Fibroblast of skin of left quadriceps (primary cell): ENCODE results near the gene VMP1.

Experiments used
- DNase-seq, 2 experiments: peaks; one replicate each; pipeline ENCODE4 v3.0.0-alpha.2; 2013; ENCODE audit warnings: low read depth in 2 of 2

Gene VMP1

DNA sequence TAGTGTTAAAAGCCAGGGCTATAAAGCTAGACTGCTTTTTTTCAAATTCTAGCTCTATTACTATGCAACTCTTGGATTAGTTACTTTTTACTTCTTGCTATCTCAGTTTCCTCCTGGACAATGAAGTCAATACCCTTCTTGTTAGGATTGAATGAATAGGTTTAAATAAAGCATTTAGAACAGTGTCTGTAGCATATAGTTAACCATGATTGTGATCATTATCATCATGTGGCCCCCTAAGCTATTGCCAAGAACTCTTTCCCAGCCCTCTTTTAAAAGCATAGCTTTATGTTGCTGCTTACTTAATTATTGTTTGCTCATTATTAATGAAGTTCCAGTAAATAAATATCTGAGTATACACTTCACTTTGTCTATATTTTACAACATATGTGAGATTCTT is 4.5 kb downstream of the VMP1 start:
- no peak for DNase-seq

DNA sequence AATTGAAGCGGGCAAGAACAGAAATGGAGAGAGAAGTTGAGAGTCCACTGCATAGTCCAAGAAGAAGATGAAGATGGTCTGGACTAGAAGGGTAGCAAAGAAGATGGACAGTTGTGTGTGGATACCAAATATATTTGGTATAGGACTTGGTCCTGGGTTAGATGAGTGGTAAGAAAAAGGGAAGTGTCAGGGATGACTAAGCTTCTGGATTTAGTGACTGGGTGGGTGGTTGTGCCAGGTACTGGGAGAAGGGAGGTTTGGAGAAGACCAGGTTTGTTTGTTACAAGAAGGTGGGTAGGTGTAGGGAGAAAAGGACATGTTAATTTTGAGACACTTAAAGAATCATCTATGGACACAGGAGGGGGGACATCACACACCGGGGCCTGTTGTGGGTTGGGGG is 5.4 kb downstream of the VMP1 start:
- no peak for DNase-seq

DNA sequence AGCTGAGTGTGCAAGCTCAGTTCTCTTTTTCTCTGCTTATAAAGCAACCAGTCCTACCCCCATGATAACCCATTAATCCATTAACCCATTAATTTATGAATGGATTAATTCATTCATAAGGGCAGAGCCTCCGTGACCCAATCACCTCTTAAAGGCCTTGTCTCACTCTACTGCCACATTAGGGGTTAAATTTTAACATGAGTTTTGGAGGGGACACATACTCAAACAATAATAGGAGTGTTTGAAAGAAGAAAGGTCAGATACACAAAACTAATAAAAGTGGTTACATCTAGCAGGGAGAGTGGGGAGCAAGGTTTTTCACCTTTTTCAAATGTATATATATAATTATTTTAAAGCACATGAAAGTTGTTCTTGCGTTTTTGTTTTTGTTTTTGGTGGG is 6.8 kb downstream of the VMP1 start:
- no peak for DNase-seq

GRCh38 chr17:59716427-59716826 is 9.0 kb downstream of the VMP1 start:
- no peak for DNase-seq

DNA sequence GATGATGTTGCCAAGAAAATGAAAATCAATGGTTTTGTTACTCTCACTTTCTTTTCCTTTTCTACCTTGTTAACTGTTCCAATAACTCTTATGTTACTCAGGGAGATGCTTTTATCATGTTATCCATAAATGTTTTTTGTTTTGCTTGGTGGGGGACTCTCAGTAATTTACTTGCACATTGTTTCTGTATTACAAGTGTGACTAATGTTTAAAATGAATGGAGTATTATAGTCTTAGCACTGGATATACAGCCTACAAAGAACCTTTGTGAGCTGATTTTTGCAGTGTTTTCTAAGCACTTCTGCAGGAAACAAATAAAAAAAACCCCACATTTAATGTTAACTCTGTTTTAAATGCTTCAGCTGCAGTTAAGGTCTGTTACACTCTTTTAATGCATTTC is 12.1 kb downstream of the VMP1 start:
- no peak for DNase-seq

DNA sequence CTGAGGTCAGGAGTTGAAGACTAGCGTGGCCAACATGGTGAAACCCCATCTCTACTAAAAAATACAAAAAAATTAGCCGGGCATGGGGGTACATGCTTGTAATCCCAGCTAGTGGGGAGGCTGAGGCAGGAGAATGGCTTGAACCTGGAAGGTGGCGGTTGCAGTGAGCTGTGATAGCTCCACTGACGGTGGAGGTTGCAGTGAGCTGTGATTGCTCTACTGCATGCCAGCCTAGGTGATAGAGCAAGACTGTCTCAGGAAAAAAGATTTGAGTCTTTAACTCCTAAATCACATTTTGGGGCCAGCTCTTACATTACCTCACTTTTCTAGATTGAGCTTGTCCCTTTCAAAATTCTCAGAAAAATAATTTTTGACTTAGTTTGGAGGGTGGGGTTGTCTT is 15.2 kb downstream of the VMP1 start:
- no peak for DNase-seq

DNA sequence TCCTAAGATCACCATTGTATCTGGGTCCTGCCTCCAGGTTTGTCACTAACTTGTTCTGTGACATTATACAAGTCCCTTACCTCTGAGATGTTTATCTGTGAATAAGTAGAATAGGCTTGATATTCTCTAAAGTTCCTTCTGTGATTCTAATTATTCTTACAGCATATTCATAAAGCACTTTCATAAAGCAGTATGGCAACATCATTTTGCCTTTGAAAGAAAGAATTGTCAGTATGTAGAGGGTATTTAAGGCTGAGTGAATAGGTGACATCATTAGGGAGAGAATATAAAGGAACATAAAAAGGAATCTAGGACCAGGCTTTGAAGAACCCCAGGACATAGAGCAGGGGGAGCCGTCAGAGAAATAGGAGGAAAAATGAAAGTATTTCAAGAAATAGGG is 15.6 kb downstream of the VMP1 start:
- no peak for DNase-seq

- no peak for DNase-seq
These were observed 16.2 kb downstream of the VMP1 start for GRCh38 chr17:59723607-59724006.

DNA sequence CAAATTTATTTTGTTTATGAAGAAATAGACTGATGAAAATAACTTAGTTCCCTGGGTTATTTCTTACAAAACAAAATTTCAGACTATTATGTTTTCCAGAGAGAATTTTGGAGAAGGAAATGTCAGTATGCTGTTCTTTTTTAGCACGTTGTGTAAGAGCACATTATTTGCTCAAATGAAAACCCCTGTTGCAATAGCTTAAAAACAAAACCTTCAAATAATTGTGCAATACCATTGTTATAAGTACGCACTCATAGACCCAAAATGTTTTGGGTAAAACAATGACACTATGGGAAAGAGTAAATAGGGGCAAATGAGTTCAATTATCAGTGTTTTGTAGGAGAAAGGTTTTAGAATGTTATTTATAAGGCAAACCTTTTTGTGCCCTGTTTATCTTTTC is 18.2 kb downstream of the VMP1 start:
- no peak for DNase-seq

GRCh38 chr17:59727817-59728533 is 20.5 kb downstream of the VMP1 start:
- no peak for DNase-seq

- no peak for DNase-seq
These were observed 22.9 kb downstream of the VMP1 start for GRCh38 chr17:59730268-59730834.

DNA sequence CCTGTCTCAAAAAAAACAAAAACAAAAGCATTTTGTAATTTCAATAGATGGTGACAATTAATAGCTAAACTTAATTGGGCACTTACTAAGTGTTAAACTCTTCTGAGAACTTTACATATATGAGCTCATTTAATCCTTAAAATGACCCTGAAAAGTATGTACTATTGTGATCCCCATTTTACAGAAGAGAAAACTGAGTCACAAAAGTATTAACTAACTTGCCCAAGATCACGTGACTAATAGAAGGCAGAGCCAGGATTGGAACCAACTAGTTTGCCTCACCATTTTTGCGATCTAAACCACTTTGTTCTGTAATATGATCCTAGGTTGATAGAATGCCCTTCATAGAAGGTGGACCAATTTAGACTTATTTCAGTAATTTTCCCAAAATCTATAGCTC is 26.2 kb downstream of the VMP1 start:
- no peak for DNase-seq

- DNase-seq, result no peak
These were observed 26.8 kb downstream of the VMP1 start for GRCh38 chr17:59734226-59734625.

DNA sequence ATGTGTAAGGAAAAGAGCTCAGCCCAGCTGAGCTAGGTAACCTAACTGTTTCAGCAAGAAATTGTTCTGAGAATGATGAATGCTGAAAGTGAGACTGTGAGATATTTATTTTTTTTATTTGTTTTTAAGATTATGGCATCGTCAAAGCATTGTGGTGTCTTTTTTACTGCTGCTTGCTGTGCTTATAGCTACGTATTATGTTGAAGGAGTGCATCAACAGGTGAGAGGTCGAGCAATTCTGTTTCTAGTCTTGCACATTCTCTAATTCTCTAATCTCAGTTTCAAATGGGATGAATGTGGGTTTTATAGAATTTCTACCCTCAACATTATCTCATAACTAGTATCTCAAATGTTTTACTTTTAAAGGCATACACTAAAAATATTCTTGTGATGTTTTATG is 29.9 kb downstream of the VMP1 start:
- no peak for DNase-seq

- no peak for DNase-seq
These were observed 36.4 kb downstream of the VMP1 start for GRCh38 chr17:59743842-59744241.

- DNase-seq, result no peak
These were observed 37.6 kb downstream of the VMP1 start for GRCh38 chr17:59745040-59745439.

- DNase-seq, result no peak
These were observed 39.5 kb downstream of the VMP1 start for GRCh38 chr17:59746849-59747445.

DNA sequence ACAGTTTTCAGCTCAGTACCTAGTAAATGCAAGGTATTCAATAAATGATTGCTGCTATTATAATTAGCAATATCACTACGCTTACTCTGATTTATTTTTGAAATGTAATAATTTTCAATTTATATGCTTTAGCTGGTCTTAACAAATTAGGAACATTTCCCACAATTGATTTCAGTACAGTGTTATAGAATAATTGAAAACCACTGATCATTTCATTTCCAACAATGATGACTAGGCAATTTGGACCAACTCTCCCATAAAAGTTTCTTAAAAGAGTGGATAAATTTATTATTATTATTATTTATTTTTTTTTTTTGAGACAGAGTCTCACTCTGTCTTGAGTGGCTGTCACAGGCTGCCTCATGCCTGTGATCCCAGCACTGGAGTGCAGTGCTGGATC is 41.1 kb downstream of the VMP1 start:
- no peak for DNase-seq

DNA sequence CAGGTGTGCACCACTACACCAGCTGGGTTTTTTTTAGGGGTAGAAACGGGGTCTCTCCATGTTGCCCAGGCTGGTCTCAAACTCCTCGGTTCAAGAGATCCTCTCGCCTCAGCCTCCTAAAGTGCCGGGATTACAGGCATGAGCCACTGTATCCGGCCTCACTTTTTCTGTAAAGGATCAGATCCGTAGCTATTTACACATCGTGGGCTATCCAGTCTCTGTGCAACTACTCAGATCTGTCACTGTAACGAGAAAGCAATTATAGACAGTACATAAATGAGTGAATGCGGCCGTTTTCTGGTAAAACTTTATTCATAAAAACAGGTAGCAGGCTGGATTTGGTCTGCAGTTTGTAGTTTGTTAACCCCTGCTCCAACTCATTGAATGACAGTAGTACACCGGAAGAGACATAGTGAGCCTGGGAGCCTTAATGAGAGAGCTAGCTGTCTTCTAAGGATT is 44.5 kb downstream of the VMP1 start:
- no peak for DNase-seq

GRCh38 chr17:59752446-59752845 is 45.0 kb downstream of the VMP1 start:
- no peak for DNase-seq

- DNase-seq, result no peak
These were observed 45.5 kb downstream of the VMP1 start for GRCh38 chr17:59752922-59753321.

- DNase-seq, result peak; percentile 82 to 85
These were observed 46.3 kb downstream of the VMP1 start for GRCh38 chr17:59753522-59754467.
